Heart right ventricle (tissue), 16 donors: ENCODE results near the gene CSRP3. TPM values are rescaled to one million over a fixed set of nuclear protein-coding genes. Genes with fewer than 3 reads are reported as not detected.

Experiments used
- ATAC-seq, 8 donors: fragments of 200-7000 bp; cut with Tn5 transposase; one replicate each; pipeline ENCODE4 v1.9.1; 2020; ENCODE audit warnings: mild to moderate bottlenecking in 8 of 8, moderate library complexity in 8 of 8, moderate number of reproducible peaks in 1 of 8
- DNase-seq, 2 donors: peaks; one replicate each; pipeline ENCODE4 v3.0.0-alpha.2; 2020
- H3K27ac ChIP-seq, 10 donors: fragments of 200-600 bp; sonication (generic) in 2 of 10; one replicate each; pipeline versions ENCODE4 v1.5.0 to v1.8.0; 2020 to 2022; ENCODE audit warnings: mild to moderate bottlenecking in 3 of 10
- H3K27me3 ChIP-seq, 7 donors: fragments of 200-600 bp; one replicate each; pipeline ENCODE4 v1.8.0; 2021 to 2022; ENCODE audit warnings: mild to moderate bottlenecking in 2 of 7
- H3K36me3 ChIP-seq, 9 donors: fragments of 200-600 bp; sonication (generic) in 1 of 9; one replicate each; pipeline versions ENCODE4 v1.5.0 to v1.8.0; 2020 to 2022; ENCODE audit warnings: mild to moderate bottlenecking in 2 of 9
- H3K4me1 ChIP-seq, 9 donors: fragments of 200-600 bp; sonication (generic) in 1 of 9; one replicate each; pipeline versions ENCODE4 v1.5.0 to v1.8.0; 2020 to 2022; ENCODE audit warnings: mild to moderate bottlenecking in 4 of 9
- H3K4me3 ChIP-seq, 10 donors: fragments of 200-600 bp; sonication (generic) in 2 of 10; one replicate each; pipeline versions ENCODE4 v1.5.0 to v1.8.0; 2020 to 2022; ENCODE audit warnings: mild to moderate bottlenecking in 7 of 10, moderate library complexity in 2 of 10
- H3K9me3 ChIP-seq, 11 donors: fragments of 200-600 bp in 10 of 11; sonication (generic) in 2 of 11; one replicate each; pipeline versions ENCODE4 v1.5.0 to v1.8.0; 2013 to 2022; ENCODE audit warnings: mild to moderate bottlenecking in 2 of 11, control low read depth in 1 of 11, moderate library complexity in 1 of 11
- WGBS, 2 donors: extraction: QIAGEN DNeasy Blood & Tissue Kit; methylation state at CpG; one replicate each; pipeline ENCODE4 v1.1.7; 2013; ENCODE audit warnings: inconsistent platforms in 1 of 2; 5-methylcytosine and 5-hydroxymethylcytosine counted together
- intact Hi-C, 10 donors: fragments of 100-400 bp; cut with DNase I; formaldehyde crosslinking; loops; one replicate each; pipeline versions ENCODE4 v1.11.1 to v1.14.2; 2022
- polyA plus RNA-seq, 2 donors: library from polyadenylated mRNA; stranded (reverse); fragments of 200-250 nt; gene quantifications; one replicate each; pipeline ENCODE4 v1.2.3, GENCODE V29; 2013
- total RNA-seq, 10 donors: library from RNA; stranded (reverse); fragmentation: NEBNext Ultra II Directional in 3 of 10; extraction: Animal tissue kit (Norgen Biotek cat#: 25700) in 3 of 10; gene quantifications; one replicate each; pipeline versions ENCODE4 v1.2.1 to v1.2.4, GENCODE V29; 2021 to 2023
- TF ChIP-seq, protein P1 (sequence below), 9 donors: fragments of 200-600 bp; sonication (generic) in 2 of 9; IDR thresholded peaks; one replicate each; pipeline versions ENCODE4 v1.5.0 to v1.8.0; 2021 to 2022; ENCODE audit warnings: antibody characterized with exemption in 9 of 9, mild to moderate bottlenecking in 5 of 9, moderate library complexity in 1 of 9
- donor health status: Arrhythmogenic right ventricular cardiomyopathy.
- donor health status: ischemic (EF 13 %, LVEDD 7.1; RV severe dilation, severe dysfunction).
- donor health status: healthy with polysubstance abuse.
- donor health status: DM: no; HTN: yes; CAD: no.
- donor health status: DM: no; HTN: no; CAD: no.
- donor health status: ischemic (EF 25% LVEDD 6.9; RV normal size, moderate dysfunction).
- donor health status: ischemic (EF 25% LVEDD 5.7; RV mildly dilated, moderate dysfunction).
- donor health status: healthy.
- donor health status: DM: yes; HTN: yes; CAD: no.
- donor health status: Ischemic cardiomyopathy.
- donor health status: ischemic (EF 35%, LVEDD 5.7; RV mildly dilated, moderate dysfunction).
- donor health status: nonischemic (EF 11% LVEDD 7.7; RV severe dilation, severe dysfunction).
- donor health status: DM: yes; HTN: yes; CAD: no.
- donor health status: PGD.
- donor health status: ischemic (EF 29% LVEDD 5.4; RV normal size, mild dysfunction).
- donor health status: nonischemic (EF 23%, LVEDD 6.1; RV moderate dilation, normal function).

Gene CSRP3
- total and polyA plus RNA-seq, 12 donors, result 534 to 3,929 (median 2,209) TPM

DNA sequence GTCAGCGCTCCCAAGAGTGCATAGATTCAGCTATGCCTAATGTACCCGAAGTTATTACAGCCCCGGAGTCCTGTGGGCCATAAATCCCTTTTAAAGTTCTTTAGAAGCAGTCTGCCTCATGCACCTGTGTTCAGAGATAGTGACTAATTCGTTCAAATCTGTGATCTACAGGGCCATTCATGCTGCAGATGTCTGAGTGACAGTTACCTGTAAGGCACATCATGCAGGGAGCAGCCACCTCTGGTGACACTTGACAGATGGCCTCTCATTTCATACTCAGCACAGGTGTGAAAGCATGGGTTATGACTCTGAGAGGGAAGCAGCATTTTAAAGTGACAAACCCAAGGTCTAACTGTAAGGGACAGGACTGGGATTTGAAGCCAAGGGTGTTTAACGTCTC, 41.4 kb upstream of the CSRP3 start:
- Histone ChIP-seq H3K4me3 (no peak overlapping the region), H3K9me3 (no peaks in the 10 kb centered on the region), H3K4me1 (peaks cover 5 to 49% (median 17%) of the 10 kb centered on the region in 9 donors), H3K27me3 (peaks cover 11 to 65% (median 32%) of the 10 kb centered on the region in 7 donors), H3K27ac (no peak overlapping the region), H3K36me3 (no peaks in the 10 kb centered on the region)
- WGBS, 2 donors, result 70% methylated on average over 5 of the region's 5 CpGs
- DNase-seq (no peak), ATAC-seq (no peak)
- intact Hi-C loops, result loop anchor here in 3 of 10 donors (5.0 to 10.0 kb wide), 2 partner anchors 46 to 168 kb away; no protein-coding TSS in a partner anchor
- TF ChIP-seq, protein P1, sequence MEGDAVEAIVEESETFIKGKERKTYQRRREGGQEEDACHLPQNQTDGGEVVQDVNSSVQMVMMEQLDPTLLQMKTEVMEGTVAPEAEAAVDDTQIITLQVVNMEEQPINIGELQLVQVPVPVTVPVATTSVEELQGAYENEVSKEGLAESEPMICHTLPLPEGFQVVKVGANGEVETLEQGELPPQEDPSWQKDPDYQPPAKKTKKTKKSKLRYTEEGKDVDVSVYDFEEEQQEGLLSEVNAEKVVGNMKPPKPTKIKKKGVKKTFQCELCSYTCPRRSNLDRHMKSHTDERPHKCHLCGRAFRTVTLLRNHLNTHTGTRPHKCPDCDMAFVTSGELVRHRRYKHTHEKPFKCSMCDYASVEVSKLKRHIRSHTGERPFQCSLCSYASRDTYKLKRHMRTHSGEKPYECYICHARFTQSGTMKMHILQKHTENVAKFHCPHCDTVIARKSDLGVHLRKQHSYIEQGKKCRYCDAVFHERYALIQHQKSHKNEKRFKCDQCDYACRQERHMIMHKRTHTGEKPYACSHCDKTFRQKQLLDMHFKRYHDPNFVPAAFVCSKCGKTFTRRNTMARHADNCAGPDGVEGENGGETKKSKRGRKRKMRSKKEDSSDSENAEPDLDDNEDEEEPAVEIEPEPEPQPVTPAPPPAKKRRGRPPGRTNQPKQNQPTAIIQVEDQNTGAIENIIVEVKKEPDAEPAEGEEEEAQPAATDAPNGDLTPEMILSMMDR (IDR thresholded peaks at IDR 0.05), result no peak

DNA sequence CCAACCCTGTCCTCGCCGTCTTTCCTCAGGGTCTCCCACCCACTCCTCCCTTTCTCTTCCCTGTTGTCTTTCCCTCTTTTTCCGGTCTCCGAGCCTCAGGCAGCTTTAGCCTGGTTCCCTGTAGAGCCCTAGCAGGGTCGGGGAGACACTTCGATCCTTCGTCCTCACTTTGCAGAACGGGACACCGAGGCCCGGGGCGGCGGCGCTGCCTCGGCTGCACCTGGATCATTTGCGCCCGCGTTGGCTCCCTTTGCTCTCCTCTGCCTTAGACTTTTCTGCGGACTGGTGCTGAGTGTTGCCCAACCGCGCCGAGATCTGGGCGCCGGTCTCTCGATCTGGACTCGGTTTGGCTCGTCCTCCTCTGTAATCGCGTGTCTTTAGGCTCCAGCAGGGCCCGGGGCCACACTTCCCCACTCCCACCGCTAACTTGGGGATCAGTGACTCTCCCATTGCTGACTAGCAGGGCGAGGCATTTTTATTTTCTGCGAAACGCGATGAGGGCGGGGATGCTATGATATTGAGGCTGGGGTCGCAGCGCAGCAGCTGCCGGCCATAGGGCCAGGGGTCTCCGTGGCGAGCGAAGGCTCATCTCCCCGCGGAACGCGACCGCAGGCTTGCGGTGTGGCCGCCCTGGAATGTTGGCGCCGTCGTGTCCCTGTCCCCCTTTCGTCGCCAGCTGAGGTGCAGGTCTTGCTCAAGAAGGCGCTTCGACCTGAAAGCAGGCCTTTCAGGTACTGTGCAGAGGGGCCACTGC, 40.6 kb upstream of the CSRP3 start:
- peaks cover 5 to 49% (median 17%) of the 10 kb centered on the region in 9 donors for H3K4me1 ChIP-seq
- peaks cover 11 to 65% (median 32%) of the 10 kb centered on the region in 7 donors for H3K27me3 ChIP-seq
- ATAC-seq (peak in 2 of 8 donors; percentile 7 to 16), DNase-seq (no peak)
- H3K27ac ChIP-seq, result no peak overlapping the region
- TF ChIP-seq, protein P1 (IDR thresholded peaks at IDR 0.05), result no peak
- H3K36me3 ChIP-seq, result peaks cover 0 to 2% (median 0%) of the 10 kb centered on the region in 9 donors
- peak overlapping the region; percentile 46 to 74 (median 68) for H3K4me3 ChIP-seq
- 11 to 13% methylated on average over 55 of the region's 55 CpGs for WGBS, 2 donors
- no peaks in the 10 kb centered on the region for H3K9me3 ChIP-seq
- intact Hi-C loops, result loop anchor here in 3 of 10 donors (5.0 to 10.0 kb wide), 2 partner anchors 45 to 168 kb away; no protein-coding TSS in a partner anchor

DNA sequence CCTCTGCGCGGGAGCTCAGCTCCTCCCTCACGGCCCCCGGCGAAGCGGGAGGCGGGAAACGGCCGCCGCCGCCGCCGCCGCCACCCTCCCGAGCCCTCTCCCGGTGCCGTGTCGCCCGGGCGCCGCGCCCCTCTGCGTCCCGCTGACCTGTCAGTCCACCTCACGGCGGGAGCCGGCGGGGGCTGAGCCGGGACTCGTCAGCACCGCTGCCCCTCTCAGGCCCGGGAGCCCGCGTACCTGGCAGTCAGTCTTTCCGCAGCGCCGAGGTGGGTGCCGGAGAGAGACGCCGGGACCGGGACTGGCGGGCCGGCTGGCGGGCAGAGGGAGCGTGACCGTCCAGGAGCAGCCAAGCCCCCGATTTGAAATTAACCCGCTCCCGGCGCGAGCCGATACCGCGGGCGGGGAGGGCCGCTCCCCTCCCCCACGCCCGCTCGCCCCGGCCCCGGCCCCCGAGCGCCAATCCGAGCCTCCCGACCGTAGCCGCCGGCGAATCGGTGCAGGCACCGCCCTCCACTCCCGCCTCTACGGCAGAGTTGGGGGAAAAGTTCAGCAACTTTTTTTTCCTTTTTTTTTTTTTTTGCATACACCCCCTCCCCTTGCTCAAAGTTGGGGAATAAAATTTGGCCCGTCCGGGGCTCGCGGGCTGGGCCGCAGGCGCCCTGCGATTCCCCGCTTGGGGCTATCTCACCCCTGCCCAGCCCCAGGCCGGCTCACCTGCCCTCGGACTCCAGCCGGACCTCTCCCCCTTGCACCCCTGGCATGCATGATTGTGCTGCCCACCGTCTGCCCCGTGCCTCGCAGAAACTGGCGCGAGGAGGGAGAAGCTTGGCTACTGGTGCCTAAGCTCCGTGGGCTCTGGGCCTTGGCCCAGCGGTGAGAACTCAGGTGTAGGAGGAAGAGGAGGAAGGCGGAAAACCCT, 39.7 kb upstream of the CSRP3 start:
- Histone ChIP-seq H3K27me3 (peaks cover 11 to 60% (median 32%) of the 10 kb centered on the region in 7 donors), H3K4me3 (peak overlapping the region; percentile 46 to 74 (median 68)), H3K36me3 (peaks cover 0 to 10% (median 0%) of the 10 kb centered on the region in 9 donors), H3K9me3 (no peaks in the 10 kb centered on the region), H3K4me1 (peaks cover 5 to 49% (median 17%) of the 10 kb centered on the region in 9 donors), H3K27ac (peak overlapping the region in 1 of 10 donors; percentile 34)
- ATAC-seq (peak in 7 of 8 donors; percentile 36 to 74 (median 54)), DNase-seq (peak; percentile 10 to 30)
- TF ChIP-seq, protein P1 (IDR thresholded peaks at IDR 0.05), result no peak
- intact Hi-C loops, result loop anchor here in 3 of 10 donors (5.0 to 10.0 kb wide), 2 partner anchors 44 to 167 kb away; no protein-coding TSS in a partner anchor
- WGBS, 2 donors, result 0 to 1% methylated on average over 66 to 92 of the region's 92 CpGs
